A673 (cell line): Measurements from ENCODE around the gene ZBTB21.

Experiments
- CTCF ChIP-seq: fragments of 300-800, 200-600 bp; sonication (generic); conservative IDR thresholded peaks from 2 replicates; pipeline ENCODE4 v1.5.1; 2017; ENCODE audit warnings: low read depth, mild to moderate bottlenecking, antibody characterized with exemption, low read length, moderate library complexity, mixed read lengths
- EZH2 ChIP-seq: fragments of 200-600 bp; sonication (generic); IDR thresholded peaks from 2 replicates; pipeline ENCODE4 v1.6.1; 2017; ENCODE audit warnings: borderline replicate concordance, low read depth, mild to moderate bottlenecking, mixed read lengths, antibody characterized with exemption, low read length; ENCODE audit not compliant: poor library complexity, severe bottlenecking

GRCh38 chr21:41980561-41980960, 29.6 kb downstream of the ZBTB21 start:
- TF ChIP-seq CTCF (no peak), EZH2 (no peak)
